Measurements from ENCODE around the gene LPCAT2. TPM values are rescaled to one million over a fixed set of nuclear protein-coding genes. Genes with fewer than 3 reads are reported as not detected.

LPCAT2 gene
- total and polyA plus RNA-seq, 2 of the 13 experiments (the other 11 are each of a cell fraction or from before 2014, with no cell fraction given) = 9.9 to 17.6 TPM

DNA sequence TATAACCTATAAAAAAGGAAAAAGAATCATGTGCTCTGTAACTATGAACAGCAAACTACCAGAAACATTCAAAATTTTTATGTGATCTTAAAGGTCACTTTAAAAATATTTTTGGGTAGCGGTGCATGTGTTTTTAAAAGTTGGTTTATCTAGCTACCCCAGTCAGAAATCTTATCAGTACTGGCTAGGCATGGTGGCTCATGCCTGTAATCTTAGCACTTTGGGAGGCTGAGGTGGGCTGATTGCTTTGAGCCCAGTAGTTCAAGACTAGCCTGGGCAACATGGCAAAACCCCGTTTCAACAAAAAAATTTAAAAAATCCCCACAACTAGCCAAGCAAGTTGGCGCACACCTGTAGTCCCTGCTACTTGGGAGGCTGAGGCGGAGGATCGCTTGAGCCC, 61.3 kb downstream of the LPCAT2 start:
- TF ChIP-seq ZFP82 (CRISPR knock-in tag; IDR thresholded peaks at IDR 0.05; ENCODE audit: borderline replicate concordance) = no peak
- intact Hi-C loops (cut with micrococcal nuclease; ENCODE audit: unreplicated experiment) (loop anchor here (2.0 kb wide), 1 partner anchor 53 kb away; no protein-coding TSS in a partner anchor), in situ Hi-C loops (cut with HindIII; ENCODE audit: extremely low pct_ligation_motif_present, low pct_unique_long_range_greater_than_20kb) (no loop called here)
- FAIRE-seq (no peak), DNase-seq (ENCODE audit: low spot score) (no peak), ATAC-seq (no peak)
- no peaks in the 10 kb centered on the region for H3K27me3 ChIP-seq (ENCODE audit: control insufficient read depth in 1 of 2, insufficient read depth in 2 of 2, low read length in 2 of 2)
- H3K27ac ChIP-seq (ENCODE audit: extremely low read length, insufficient read depth, low read length) = no peak overlapping the region
- no TSS peak for BruUV-seq (replicated peaks)
- H3K79me2 ChIP-seq (ENCODE audit: insufficient read depth, low read length) = no peaks in the 10 kb centered on the region
- no peak overlapping the region for H3K9ac ChIP-seq (ENCODE audit: insufficient read depth, low read depth, low read length)
- H3K4me2 ChIP-seq (ENCODE audit: low read depth, low read length) = no peak overlapping the region
- peaks cover 21% of the 10 kb centered on the region for H3K4me1 ChIP-seq (ENCODE audit: insufficient read depth, low read length)
- no peaks in the 10 kb centered on the region for H4K20me1 ChIP-seq (ENCODE audit: insufficient read depth, low read length)
- WGBS (ENCODE audit: low lambda C conversion rate) = 72% methylated on average over 5 of the region's 5 CpGs
- ChIA-PET CTCF (ENCODE audit: low intra/inter-chr PET ratio, low total read pairs) (no interaction called here), POLR2A (interaction anchor here (1.4 kb wide), 1 partner anchor 52 kb away, joined by 3 read pairs; no protein-coding TSS in a partner anchor)
- no peaks in the 10 kb centered on the region for H3K9me3 ChIP-seq (ENCODE audit: low read length)
- peaks cover 0 to 1% of the 10 kb centered on the region in 2 experiments; a peak in 1 of 5 replicates for H3K36me3 ChIP-seq (replicated peaks in 1 of 2; ENCODE audit: control insufficient read depth in 1 of 2, insufficient read depth in 2 of 2, low read length in 2 of 2)
- no peak overlapping the region for H3K4me3 ChIP-seq (replicated peaks in 1 of 3; ENCODE audit: insufficient read depth in 1 of 3, low read depth in 2 of 3, low read length in 3 of 3)
- H2AFZ ChIP-seq (ENCODE audit: low read length) = no peak overlapping the region

DNA sequence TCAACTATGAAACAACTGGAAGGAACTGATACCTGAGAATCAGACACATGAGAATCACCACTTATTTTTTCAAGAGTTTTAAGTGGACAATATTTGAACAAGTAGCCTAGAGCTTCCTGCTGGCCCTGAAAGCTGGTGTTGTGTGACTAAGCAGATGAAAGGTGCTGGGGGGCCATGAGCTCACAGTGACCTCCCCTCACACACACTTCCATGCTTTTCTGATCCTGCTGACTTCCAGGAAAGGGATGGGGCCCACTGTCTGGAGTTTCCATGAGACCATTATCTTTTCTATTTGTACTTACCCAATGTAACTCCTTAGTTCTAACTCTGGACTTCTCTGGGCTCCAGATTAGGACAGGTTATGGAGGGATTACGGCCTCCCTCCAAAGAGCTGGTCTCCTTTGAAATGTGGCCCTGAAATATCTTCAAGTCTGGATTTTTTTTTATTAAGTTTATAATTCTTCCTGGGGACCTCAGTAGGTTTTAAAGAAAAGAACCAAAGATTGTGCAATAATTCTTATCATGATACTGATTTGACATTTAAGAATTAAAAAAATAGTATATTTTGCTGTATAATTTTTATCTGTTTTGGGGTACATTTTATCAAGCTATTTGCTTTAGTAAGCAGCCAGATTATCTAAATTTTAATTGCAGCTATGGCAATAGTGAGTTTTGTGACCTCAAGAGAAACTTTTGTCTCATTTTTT, 62.5 kb downstream of the LPCAT2 start:
- no peak overlapping the region for H3K4me3 ChIP-seq (replicated peaks in 1 of 3; ENCODE audit: insufficient read depth in 1 of 3, low read depth in 2 of 3, low read length in 3 of 3)
- ATAC-seq (peak; percentile 81), DNase-seq (ENCODE audit: low spot score) (peak; percentile 90), FAIRE-seq (no peak)
- no TSS peak for BruUV-seq (replicated peaks)
- H3K27ac ChIP-seq (ENCODE audit: extremely low read length, insufficient read depth, low read length) = peak overlapping the region; percentile 23
- ChIA-PET CTCF (ENCODE audit: low intra/inter-chr PET ratio, low total read pairs) (no interaction called here), POLR2A (interaction anchor here (0.8 to 1.4 kb wide), 2 partner anchors 51 to 52 kb away, joined by 3 read pairs; no protein-coding TSS in a partner anchor)
- no peaks in the 10 kb centered on the region for H3K27me3 ChIP-seq (ENCODE audit: control insufficient read depth in 1 of 2, insufficient read depth in 2 of 2, low read length in 2 of 2)
- no peaks in the 10 kb centered on the region for H3K79me2 ChIP-seq (ENCODE audit: insufficient read depth, low read length)
- WGBS (ENCODE audit: low lambda C conversion rate) = 0% methylated on average over 1 of the region's 1 CpG
- intact Hi-C loops (cut with micrococcal nuclease; ENCODE audit: unreplicated experiment) = loop anchor here (2.0 kb wide), 1 partner anchor 51 kb away; no protein-coding TSS in a partner anchor
- peaks cover 21% of the 10 kb centered on the region for H3K4me1 ChIP-seq (ENCODE audit: insufficient read depth, low read length)
- in situ Hi-C loops (cut with HindIII; ENCODE audit: extremely low pct_ligation_motif_present, low pct_unique_long_range_greater_than_20kb) = no loop called here
- no peak overlapping the region for H3K9ac ChIP-seq (ENCODE audit: insufficient read depth, low read depth, low read length)
- H2AFZ ChIP-seq (ENCODE audit: low read length) = no peak overlapping the region
- H3K36me3 ChIP-seq (replicated peaks in 1 of 2; ENCODE audit: control insufficient read depth in 1 of 2, insufficient read depth in 2 of 2, low read length in 2 of 2) = peaks cover 0 to 1% of the 10 kb centered on the region in 2 experiments; a peak in 1 of 5 replicates
- H4K20me1 ChIP-seq (ENCODE audit: insufficient read depth, low read length) = no peaks in the 10 kb centered on the region
- peak overlapping the region; percentile 1; the same call in 1 of the 2 replicates for H3K4me2 ChIP-seq (ENCODE audit: low read depth, low read length)
- H3K9me3 ChIP-seq (ENCODE audit: low read length) = no peaks in the 10 kb centered on the region
- TF ChIP-seq MAFF (IDR thresholded peaks at IDR 0.05; ENCODE audit: low read depth, low read length) = no peak
- TF ChIP-seq, protein P1, sequence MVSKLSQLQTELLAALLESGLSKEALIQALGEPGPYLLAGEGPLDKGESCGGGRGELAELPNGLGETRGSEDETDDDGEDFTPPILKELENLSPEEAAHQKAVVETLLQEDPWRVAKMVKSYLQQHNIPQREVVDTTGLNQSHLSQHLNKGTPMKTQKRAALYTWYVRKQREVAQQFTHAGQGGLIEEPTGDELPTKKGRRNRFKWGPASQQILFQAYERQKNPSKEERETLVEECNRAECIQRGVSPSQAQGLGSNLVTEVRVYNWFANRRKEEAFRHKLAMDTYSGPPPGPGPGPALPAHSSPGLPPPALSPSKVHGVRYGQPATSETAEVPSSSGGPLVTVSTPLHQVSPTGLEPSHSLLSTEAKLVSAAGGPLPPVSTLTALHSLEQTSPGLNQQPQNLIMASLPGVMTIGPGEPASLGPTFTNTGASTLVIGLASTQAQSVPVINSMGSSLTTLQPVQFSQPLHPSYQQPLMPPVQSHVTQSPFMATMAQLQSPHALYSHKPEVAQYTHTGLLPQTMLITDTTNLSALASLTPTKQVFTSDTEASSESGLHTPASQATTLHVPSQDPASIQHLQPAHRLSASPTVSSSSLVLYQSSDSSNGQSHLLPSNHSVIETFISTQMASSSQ (IDR thresholded peaks at IDR 0.05; ENCODE audit: low read depth) = 0 out of 2 replicates have a peak, but pooled peaks have one; percentile 21
- TF ChIP-seq, protein P1 (CRISPR knock-in tag; IDR thresholded peaks at IDR 0.05; ENCODE audit: borderline replicate concordance) = no peak

All from HepG2 (cell line).